IMR-90 (cell line): Measurements from ENCODE around the gene CFAP97D2. TPM values are rescaled to one million over a fixed set of nuclear protein-coding genes. Genes with fewer than 3 reads are reported as not detected.

Experiments
- ATAC-seq: fragments of 200-7000 bp; cut with Tn5 transposase; 2 replicates; pipeline ENCODE4 v1.9.1; 2020; ENCODE audit warnings: low read depth, mild to moderate bottlenecking, moderate library complexity
- BruUV-seq: library from RNA; stranded (reverse); fragments of 400-500 nt; replicated peaks from 2 replicates; lab custom pipeline; 2021; lab: Mats Ljungman, UMichigan
- CTCF ChIA-PET: fragments of 300-600 bp; formaldehyde crosslinking; extraction: SDS; loops from one replicate; lab custom pipeline; 2021; ENCODE audit warnings: antibody characterized with exemption; lab: Yijun Ruan, JAX
- POLR2A ChIA-PET: fragments of 300-600 bp; sonication (Branson Sonifier 250); formaldehyde crosslinking; loops from one replicate; lab custom pipeline; 2022; ENCODE audit warnings: antibody characterized with exemption; ENCODE audit not compliant: unreplicated experiment; lab: Charles Lee
- DNase-seq: peaks from one replicate; pipeline ENCODE4 v3.0.0; 2013
- H2AFZ ChIP-seq: replicated peaks from 2 replicates; pipeline ENCODE3; 2013; ENCODE audit warnings: low read length, mild to moderate bottlenecking; ENCODE audit not compliant: poor library complexity
- H2AK5ac ChIP-seq: 2 replicates; pipeline ENCODE4 v1.6.1; 2013; ENCODE audit warnings: low read depth, low read length, inconsistent platforms
- H2AK9ac ChIP-seq: replicated peaks from 2 replicates; pipeline ENCODE3; 2013; ENCODE audit warnings: mild to moderate bottlenecking, low read depth, low read length, moderate library complexity; ENCODE audit not compliant: poor library complexity
- H2BK120ac ChIP-seq: 2 replicates; pipeline ENCODE4 v1.6.1; 2013; ENCODE audit warnings: low read depth, low read length, inconsistent platforms
- H2BK15ac ChIP-seq: 3 replicates; pipeline ENCODE4 v1.6.1; 2013; ENCODE audit warnings: low read depth, low read length, inconsistent platforms
- H2BK20ac ChIP-seq: 2 replicates; pipeline ENCODE4 v1.6.1; 2013; ENCODE audit warnings: low read depth, mild to moderate bottlenecking, inconsistent platforms, low read length, moderate library complexity
- H2BK5ac ChIP-seq: 2 replicates; pipeline ENCODE4 v1.6.1; 2013; ENCODE audit warnings: mild to moderate bottlenecking, low read depth, low read length, inconsistent platforms; ENCODE audit not compliant: poor library complexity, severe bottlenecking
- H3K14ac ChIP-seq: replicated peaks from 2 replicates; pipeline ENCODE4 v1.6.1; 2013; ENCODE audit warnings: low read depth, low read length, inconsistent platforms
- H3K18ac ChIP-seq: 2 replicates; pipeline ENCODE4 v1.6.1; 2013; ENCODE audit warnings: low read depth, low read length, control low read depth
- H3K23ac ChIP-seq: 2 replicates; pipeline ENCODE4 v1.6.1; 2013; ENCODE audit warnings: low read depth, low read length, inconsistent platforms
- H3K27ac ChIP-seq: 2 replicates; pipeline ENCODE4 v1.5.1; 2013; ENCODE audit warnings: mild to moderate bottlenecking, control low read depth, low read length; ENCODE audit not compliant: insufficient read depth
- H3K27me3 ChIP-seq: 2 replicates; pipeline ENCODE4 v1.6.1; 2013; ENCODE audit warnings: low read length; ENCODE audit not compliant: control insufficient read depth, insufficient read depth
- H3K36me3 ChIP-seq: 2 replicates; pipeline ENCODE4 v1.6.1; 2013; ENCODE audit warnings: low read length, mixed read lengths; ENCODE audit not compliant: control insufficient read depth, insufficient read depth
- H3K4ac ChIP-seq: 2 replicates; pipeline ENCODE4 v1.6.1; 2013; ENCODE audit warnings: low read depth, low read length, inconsistent platforms
- H3K4me1 ChIP-seq: 2 replicates; pipeline ENCODE4 v1.6.1; 2013; ENCODE audit warnings: low read length, mixed read lengths; ENCODE audit not compliant: control insufficient read depth, insufficient read depth
- H3K4me2 ChIP-seq: 2 replicates; pipeline ENCODE4 v1.6.1; 2013; ENCODE audit warnings: low read depth, mild to moderate bottlenecking, control low read depth, low read length, moderate library complexity
- H3K4me3 ChIP-seq: 2 replicates; pipeline ENCODE4 v1.5.1; 2013; ENCODE audit warnings: low read depth, mild to moderate bottlenecking, control low read depth, low read length, moderate library complexity; ENCODE audit not compliant: insufficient read depth
- H3K56ac ChIP-seq: 2 replicates; pipeline ENCODE4 v1.6.1; 2013; ENCODE audit warnings: low read length, inconsistent platforms; ENCODE audit not compliant: insufficient read depth; ENCODE audit errors: extremely low read depth
- H3K79me1 ChIP-seq, 2 experiments: 2 replicates each; pipeline ENCODE4 v1.6.1; 2013; ENCODE audit warnings: low read length in 2 of 2, inconsistent platforms in 1 of 2, low read depth in 1 of 2
- H3K9ac ChIP-seq: 2 replicates; pipeline ENCODE4 v1.6.1; 2013; ENCODE audit warnings: low read depth, low read length, control low read depth
- H3K9me1 ChIP-seq: 2 replicates; pipeline ENCODE4 v1.6.1; 2013; ENCODE audit warnings: low read length, inconsistent platforms; ENCODE audit not compliant: insufficient read depth
- H3K9me3 ChIP-seq: 2 replicates; pipeline ENCODE4 v1.6.1; 2013; ENCODE audit warnings: low read length; ENCODE audit not compliant: control insufficient read depth, insufficient read depth
- H4K20me1 ChIP-seq: 2 replicates; pipeline ENCODE4 v1.6.1; 2013; ENCODE audit warnings: low read length, inconsistent platforms; ENCODE audit not compliant: insufficient read depth
- H4K5ac ChIP-seq: 2 replicates; pipeline ENCODE4 v1.6.1; 2013; ENCODE audit warnings: mild to moderate bottlenecking, low read depth, low read length, control low read depth
- H4K8ac ChIP-seq, 2 experiments: 2 replicates each; pipeline ENCODE4 v1.6.1; 2013; ENCODE audit warnings: low read depth in 2 of 2, low read length in 2 of 2, control low read depth in 1 of 2, inconsistent platforms in 1 of 2
- H4K91ac ChIP-seq: 2 replicates; pipeline ENCODE4 v1.6.1; 2013; ENCODE audit warnings: low read depth, low read length, inconsistent platforms; ENCODE audit not compliant: insufficient read depth
- BHLHE40 ChIP-seq: fragments of 150-350 bp; IDR thresholded peaks from 2 replicates; pipeline ENCODE4 v1.6.1; 2016; ENCODE audit warnings: mild to moderate bottlenecking, low read depth, low read length
- CEBPB ChIP-seq: IDR thresholded peaks from 2 replicates; pipeline ENCODE4 v1.6.1; 2012; ENCODE audit warnings: low read depth, low read length, improper control_type of control experiment
- CHD1 ChIP-seq: IDR thresholded peaks from 2 replicates; pipeline ENCODE4 v1.6.1; 2012; ENCODE audit warnings: low read depth, low read length, improper control_type of control experiment
- MAFK ChIP-seq: IDR thresholded peaks from 2 replicates; pipeline ENCODE4 v1.6.1; 2012; ENCODE audit warnings: low read depth, low read length, improper control_type of control experiment
- MAZ ChIP-seq: IDR thresholded peaks from 2 replicates; pipeline ENCODE4 v1.6.1; 2012; ENCODE audit warnings: low read depth, mild to moderate bottlenecking, low read length, improper control_type of control experiment, moderate library complexity, borderline replicate concordance
- MXI1 ChIP-seq: IDR thresholded peaks from 2 replicates; pipeline ENCODE4 v1.6.1; 2012; ENCODE audit warnings: low read depth, mild to moderate bottlenecking, low read length, moderate library complexity, borderline replicate concordance
- NFE2L2 ChIP-seq: fragments of 150-350 bp; IDR thresholded peaks from 2 replicates; pipeline ENCODE4 v1.6.1; 2016; ENCODE audit warnings: low read depth, mild to moderate bottlenecking, low read length
- RAD21 ChIP-seq: IDR thresholded peaks from 2 replicates; pipeline ENCODE4 v1.6.1; 2012; ENCODE audit warnings: low read length, improper control_type of control experiment
- RCOR1 ChIP-seq: IDR thresholded peaks from 2 replicates; pipeline ENCODE4 v1.6.1; 2012; ENCODE audit warnings: mild to moderate bottlenecking, low read length, improper control_type of control experiment; ENCODE audit not compliant: insufficient replicate concordance
- RFX5 ChIP-seq: IDR thresholded peaks from 2 replicates; pipeline ENCODE4 v1.8.0; 2012; ENCODE audit warnings: low read depth, mild to moderate bottlenecking, low read length, moderate library complexity
- SMC3 ChIP-seq: fragments of 150-350 bp; IDR thresholded peaks from 2 replicates; pipeline ENCODE4 v1.6.1; 2016; ENCODE audit warnings: low read depth, mild to moderate bottlenecking, antibody characterized with exemption, low read length, moderate library complexity
- WGBS, 2 experiments: methylation state at CpG; one replicate each; pipeline versions ENCODE4 v1.1.5 to v1.1.7; 2013; ENCODE audit warnings: missing lambda C conversion rate in 2 of 2; ENCODE audit not compliant: insufficient read length in 1 of 2; ENCODE audit errors: extremely low coverage in 2 of 2; 5-methylcytosine and 5-hydroxymethylcytosine counted together
- dilution Hi-C: fragments of 300-500 bp; cut with HindIII; formaldehyde crosslinking; loops from one replicate; pipeline ENCODE4 v1.14.3; 2018; ENCODE audit warnings: low sequenced_read_pairs; ENCODE audit not compliant: unreplicated experiment
- in situ Hi-C: fragments of 300-500 bp; cut with MboI; formaldehyde crosslinking; loops from 3 replicates; pipeline ENCODE4 v1.14.3; 2019; ENCODE audit warnings: low sequenced_read_pairs, inconsistent platforms, mixed read lengths
- intact Hi-C: fragments of 100-400 bp; cut with micrococcal nuclease; formaldehyde crosslinking; loops from 2 replicates; pipeline ENCODE4 v1.10.0; 2022
- polyA plus RNA-seq, 3 experiments: library from polyadenylated mRNA; depleted of rRNA; stranded (reverse); fragments of >200 nt; gene quantifications; 2 replicates each; pipeline ENCODE4 v1.2.3, GENCODE V29; 2012; ENCODE audit warnings: low replicate concordance in 1 of 3
- total RNA-seq: library from RNA; depleted of rRNA; stranded (reverse); fragments of >200 nt; gene quantifications from 2 replicates; pipeline ENCODE4 v1.2.3, GENCODE V29; 2012
- TF ChIP-seq, protein P1 (sequence below): fragments of 150-350 bp; IDR thresholded peaks from 2 replicates; pipeline ENCODE4 v1.6.1; 2017; ENCODE audit warnings: mild to moderate bottlenecking, antibody characterized with exemption, low read length, low read depth
- TF ChIP-seq, protein P2 (sequence below): conservative IDR thresholded peaks from 2 replicates; pipeline ENCODE4 v1.5.1; 2012; ENCODE audit warnings: mild to moderate bottlenecking, low read depth, low read length, improper control_type of control experiment
- TF ChIP-seq, protein P3 (sequence below): fragments of 150-350 bp; IDR thresholded peaks from 2 replicates; pipeline ENCODE4 v1.6.1; 2016; ENCODE audit warnings: low read depth, mild to moderate bottlenecking, low read length, moderate library complexity, borderline replicate concordance

The CFAP97D2 gene
- total and polyA plus RNA-seq, 2 of the 4 experiments (the other 2 are of a cell fraction), result not detected

DNA sequence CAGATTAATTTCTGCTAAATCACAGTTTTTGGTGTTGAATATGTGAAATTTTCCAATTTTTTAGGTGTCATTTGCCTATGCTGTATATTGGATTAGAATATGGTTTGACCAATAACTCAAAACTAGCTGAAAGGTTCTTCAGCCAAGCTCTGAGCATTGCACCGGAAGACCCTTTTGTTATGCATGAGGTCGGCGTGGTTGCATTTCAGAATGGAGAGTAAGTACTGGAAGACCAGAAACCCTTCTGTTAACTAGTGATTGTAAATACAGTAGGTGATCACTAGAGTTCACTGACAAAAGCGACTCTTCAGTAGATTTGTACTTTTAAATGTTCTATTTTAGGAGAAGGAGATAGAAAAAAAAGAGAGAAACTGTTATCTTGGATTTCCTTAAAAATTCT lies 78.0 kb downstream of the CFAP97D2 start:
- dilution Hi-C loops, result no loop called here
- Histone ChIP-seq H3K9me1 (no peaks in the 10 kb centered on the region), H4K20me1 (no peaks in the 10 kb centered on the region; the same call in 1 of the 2 replicates), H2AK9ac (no peak overlapping the region), H3K4me3 (no peak overlapping the region), H2BK120ac (no peak overlapping the region), H2AK5ac (no peak overlapping the region), H4K5ac (no peak overlapping the region), H3K14ac (no peak overlapping the region), H2AFZ (no peak overlapping the region), H3K4ac (no peak overlapping the region), H3K56ac (no peak overlapping the region), H3K36me3 (peaks cover 44% of the 10 kb centered on the region), H3K23ac (no peak overlapping the region), H3K4me1 (peaks cover 2% of the 10 kb centered on the region; the same call in 1 of the 2 replicates), H3K79me1 (peaks cover 35 to 48% of the 10 kb centered on the region in 2 experiments), H2BK20ac (no peak overlapping the region), H3K27ac (no peak overlapping the region), H3K4me2 (no peak overlapping the region), H4K8ac (no peak overlapping the region), H2BK5ac (no peak overlapping the region), H3K27me3 (no peaks in the 10 kb centered on the region), H3K18ac (no peak overlapping the region), H4K91ac (no peak overlapping the region), H2BK15ac (no peak overlapping the region), H3K9ac (no peak overlapping the region), H3K9me3 (no peaks in the 10 kb centered on the region)
- intact Hi-C loops, result no loop called here
- BruUV-seq, result no TSS peak
- TF ChIP-seq RFX5 (no peak), CHD1 (no peak), RAD21 (no peak), NFE2L2 (no peak), SMC3 (no peak), MAFK (no peak), BHLHE40 (no peak), CEBPB (no peak), MXI1 (no peak), MAZ (no peak), RCOR1 (no peak)
- TF ChIP-seq, protein P1, sequence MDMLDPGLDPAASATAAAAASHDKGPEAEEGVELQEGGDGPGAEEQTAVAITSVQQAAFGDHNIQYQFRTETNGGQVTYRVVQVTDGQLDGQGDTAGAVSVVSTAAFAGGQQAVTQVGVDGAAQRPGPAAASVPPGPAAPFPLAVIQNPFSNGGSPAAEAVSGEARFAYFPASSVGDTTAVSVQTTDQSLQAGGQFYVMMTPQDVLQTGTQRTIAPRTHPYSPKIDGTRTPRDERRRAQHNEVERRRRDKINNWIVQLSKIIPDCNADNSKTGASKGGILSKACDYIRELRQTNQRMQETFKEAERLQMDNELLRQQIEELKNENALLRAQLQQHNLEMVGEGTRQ, result no peak
- TF ChIP-seq, protein P2, sequence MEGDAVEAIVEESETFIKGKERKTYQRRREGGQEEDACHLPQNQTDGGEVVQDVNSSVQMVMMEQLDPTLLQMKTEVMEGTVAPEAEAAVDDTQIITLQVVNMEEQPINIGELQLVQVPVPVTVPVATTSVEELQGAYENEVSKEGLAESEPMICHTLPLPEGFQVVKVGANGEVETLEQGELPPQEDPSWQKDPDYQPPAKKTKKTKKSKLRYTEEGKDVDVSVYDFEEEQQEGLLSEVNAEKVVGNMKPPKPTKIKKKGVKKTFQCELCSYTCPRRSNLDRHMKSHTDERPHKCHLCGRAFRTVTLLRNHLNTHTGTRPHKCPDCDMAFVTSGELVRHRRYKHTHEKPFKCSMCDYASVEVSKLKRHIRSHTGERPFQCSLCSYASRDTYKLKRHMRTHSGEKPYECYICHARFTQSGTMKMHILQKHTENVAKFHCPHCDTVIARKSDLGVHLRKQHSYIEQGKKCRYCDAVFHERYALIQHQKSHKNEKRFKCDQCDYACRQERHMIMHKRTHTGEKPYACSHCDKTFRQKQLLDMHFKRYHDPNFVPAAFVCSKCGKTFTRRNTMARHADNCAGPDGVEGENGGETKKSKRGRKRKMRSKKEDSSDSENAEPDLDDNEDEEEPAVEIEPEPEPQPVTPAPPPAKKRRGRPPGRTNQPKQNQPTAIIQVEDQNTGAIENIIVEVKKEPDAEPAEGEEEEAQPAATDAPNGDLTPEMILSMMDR, result no peak
- TF ChIP-seq, protein P3, sequence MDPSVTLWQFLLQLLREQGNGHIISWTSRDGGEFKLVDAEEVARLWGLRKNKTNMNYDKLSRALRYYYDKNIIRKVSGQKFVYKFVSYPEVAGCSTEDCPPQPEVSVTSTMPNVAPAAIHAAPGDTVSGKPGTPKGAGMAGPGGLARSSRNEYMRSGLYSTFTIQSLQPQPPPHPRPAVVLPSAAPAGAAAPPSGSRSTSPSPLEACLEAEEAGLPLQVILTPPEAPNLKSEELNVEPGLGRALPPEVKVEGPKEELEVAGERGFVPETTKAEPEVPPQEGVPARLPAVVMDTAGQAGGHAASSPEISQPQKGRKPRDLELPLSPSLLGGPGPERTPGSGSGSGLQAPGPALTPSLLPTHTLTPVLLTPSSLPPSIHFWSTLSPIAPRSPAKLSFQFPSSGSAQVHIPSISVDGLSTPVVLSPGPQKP, result no peak
- no peak for DNase-seq
- no CpG with 5 or more reads among the region's 4 CpGs for WGBS, 2 experiments
- no peak for ATAC-seq
- ChIA-PET CTCF (no interaction called here), POLR2A (no interaction called here)
- in situ Hi-C loops, result no loop called here
